HepG2 (cell line): ENCODE results near the gene C5. TPM values are rescaled to one million over a fixed set of nuclear protein-coding genes. Genes with fewer than 3 reads are reported as not detected.

Source experiments
- ATF2 ChIP-seq: sonication (generic); formaldehyde crosslinking; IDR thresholded peaks from 2 replicates; pipeline ENCODE4 v1.4.0; 2020; ENCODE audit warnings: missing genetic modification reagents
- CHD2 ChIP-seq: IDR thresholded peaks from 2 replicates; pipeline ENCODE4 v1.6.1; 2011; ENCODE audit warnings: low read depth, low read length, improper control_type of control experiment
- NR2F2 ChIP-seq: IDR thresholded peaks from 2 replicates; pipeline ENCODE4 v1.6.1; 2012; ENCODE audit warnings: low read depth, inconsistent platforms, borderline replicate concordance
- PPARG ChIP-seq: conservative IDR thresholded peaks from 2 replicates; pipeline ENCODE4 v1.6.1; 2016; ENCODE audit warnings: missing biosample characterization, missing genetic modification reagents
- SP5 ChIP-seq: IDR thresholded peaks from 2 replicates; pipeline ENCODE4 v1.6.1; 2016; ENCODE audit warnings: low read depth, borderline replicate concordance
- TCF12 ChIP-seq, 2 experiments: fragments of 450-650 bp in 1 of 2; sonication (generic) in 1 of 2; formaldehyde crosslinking in 1 of 2; IDR thresholded peaks; 2 replicates each; pipeline versions ENCODE4 v1.6.1 to v1.8.0; 2017 to 2022; ENCODE audit warnings: antibody characterized with exemption in 1 of 2, mild to moderate bottlenecking in 1 of 2, missing genetic modification reagents in 1 of 2, moderate library complexity in 1 of 2
- ZBTB46 ChIP-seq: sonication (generic); formaldehyde crosslinking; IDR thresholded peaks from 2 replicates; pipeline ENCODE4 v1.4.0; 2020; ENCODE audit warnings: mild to moderate bottlenecking, missing genetic modification reagents, borderline replicate concordance
- ZNF143 ChIP-seq: sonication (generic); formaldehyde crosslinking; IDR thresholded peaks from 2 replicates; pipeline ENCODE4 v1.4.0; 2020; ENCODE audit warnings: missing genetic modification reagents
- ZNF17 ChIP-seq: sonication (generic); formaldehyde crosslinking; IDR thresholded peaks from 2 replicates; pipeline ENCODE4 v1.5.0; 2020; ENCODE audit warnings: mild to moderate bottlenecking, missing genetic modification reagents
- ZNF558 ChIP-seq: sonication (generic); formaldehyde crosslinking; IDR thresholded peaks from 2 replicates; pipeline ENCODE4 v1.9.0; 2022; ENCODE audit warnings: mild to moderate bottlenecking, missing genetic modification reagents, borderline replicate concordance
- ZNF572 ChIP-seq: sonication (generic); formaldehyde crosslinking; IDR thresholded peaks from 2 replicates; pipeline ENCODE4 v1.5.1; 2020; ENCODE audit warnings: mild to moderate bottlenecking, missing genetic modification reagents
- ZNF646 ChIP-seq: sonication (generic); formaldehyde crosslinking; IDR thresholded peaks from 2 replicates; pipeline ENCODE4 v1.9.0; 2021; ENCODE audit warnings: mild to moderate bottlenecking, missing genetic modification reagents
- ZNF770 ChIP-seq: sonication (generic); formaldehyde crosslinking; IDR thresholded peaks from 2 replicates; pipeline ENCODE4 v1.5.0; 2020; ENCODE audit warnings: mild to moderate bottlenecking, missing genetic modification reagents
- ZNF773 ChIP-seq: sonication (generic); formaldehyde crosslinking; IDR thresholded peaks from 2 replicates; pipeline ENCODE4 v1.4.0; 2020; ENCODE audit warnings: missing genetic modification reagents, borderline replicate concordance
- polyA plus RNA-seq, 8 experiments: library from polyadenylated mRNA; depleted of rRNA in 3 of 8; stranded (reverse) in 7 of 8; unstranded in 1 of 8; fragments of >200 nt; fragmentation: Illumina TruSeq in 4 of 8; extraction: Trizol in 4 of 8; gene quantifications; 2 replicates each; pipeline versions ENCODE4 v1.2.1 to v1.2.3, GENCODE V29; 2011 to 2016; ENCODE audit warnings: low read depth in 4 of 8, missing spikeins in 1 of 8, mixed read lengths in 1 of 8; ENCODE audit not compliant: insufficient read depth in 1 of 8
- total RNA-seq, 5 experiments: library from RNA; depleted of rRNA; stranded (reverse); fragments of >200 nt; fragmentation: Illumina TruSeq; extraction: Trizol; gene quantifications; 2 replicates each; pipeline ENCODE4 v1.2.3, GENCODE V29; 2016; ENCODE audit warnings: low read depth in 1 of 5
- TF ChIP-seq, protein P1 (sequence below): sonication (generic); formaldehyde crosslinking; IDR thresholded peaks from 2 replicates; pipeline ENCODE4 v1.5.0; 2020; ENCODE audit warnings: mild to moderate bottlenecking, missing genetic modification reagents

The C5 gene
- total and polyA plus RNA-seq, 2 of the 13 experiments (the other 11 are each of a cell fraction or from before 2014, with no cell fraction given): 57.6 to 192 TPM

- TF ChIP-seq ZNF646 (no peak), TCF12 (IDR thresholded peaks at IDR 0.05) (no peak), TCF12 (CRISPR knock-in tag; IDR thresholded peaks at IDR 0.05) (no peak), ZNF572 (CRISPR knock-in tag) (no peak), ZNF143 (CRISPR knock-in tag) (no peak), PPARG (peak; percentile 32; the same call in 1 of the 2 replicates), ZNF17 (no peak), CHD2 (peak; percentile 47; the same call in 1 of the 2 replicates), NR2F2 (0 out of 2 replicates have a peak, but pooled peaks have one; percentile 18), ZNF773 (CRISPR knock-in tag) (no peak), ATF2 (CRISPR knock-in tag) (peak; percentile 45; the same call in 1 of the 2 replicates), ZNF558 (CRISPR knock-in tag) (no peak), ZBTB46 (no peak), ZNF770 (CRISPR knock-in tag) (no peak), SP5 (CRISPR knock-in tag) (peak; percentile 28; the same call in 1 of the 2 replicates)
- TF ChIP-seq, protein P1, sequence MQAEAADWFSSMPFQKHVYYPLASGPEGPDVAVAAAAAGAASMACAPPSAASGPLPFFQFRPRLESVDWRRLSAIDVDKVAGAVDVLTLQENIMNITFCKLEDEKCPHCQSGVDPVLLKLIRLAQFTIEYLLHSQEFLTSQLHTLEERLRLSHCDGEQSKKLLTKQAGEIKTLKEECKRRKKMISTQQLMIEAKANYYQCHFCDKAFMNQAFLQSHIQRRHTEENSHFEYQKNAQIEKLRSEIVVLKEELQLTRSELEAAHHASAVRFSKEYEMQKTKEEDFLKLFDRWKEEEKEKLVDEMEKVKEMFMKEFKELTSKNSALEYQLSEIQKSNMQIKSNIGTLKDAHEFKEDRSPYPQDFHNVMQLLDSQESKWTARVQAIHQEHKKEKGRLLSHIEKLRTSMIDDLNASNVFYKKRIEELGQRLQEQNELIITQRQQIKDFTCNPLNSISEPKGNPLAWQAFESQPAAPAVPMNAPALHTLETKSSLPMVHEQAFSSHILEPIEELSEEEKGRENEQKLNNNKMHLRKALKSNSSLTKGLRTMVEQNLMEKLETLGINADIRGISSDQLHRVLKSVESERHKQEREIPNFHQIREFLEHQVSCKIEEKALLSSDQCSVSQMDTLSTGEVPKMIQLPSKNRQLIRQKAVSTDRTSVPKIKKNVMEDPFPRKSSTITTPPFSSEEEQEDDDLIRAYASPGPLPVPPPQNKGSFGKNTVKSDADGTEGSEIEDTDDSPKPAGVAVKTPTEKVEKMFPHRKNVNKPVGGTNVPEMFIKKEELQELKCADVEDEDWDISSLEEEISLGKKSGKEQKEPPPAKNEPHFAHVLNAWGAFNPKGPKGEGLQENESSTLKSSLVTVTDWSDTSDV (CRISPR knock-in tag): no peak
These were observed 3.5 kb upstream of the C5 start (continued) for GRCh38 chr9:121053544-121053943.
